ENCODE measurements around the gene ABCG5.
A peak's percentile ranks its signal among the peaks of the same experiment; 100 is the strongest.

ABCG5 gene

DNA sequence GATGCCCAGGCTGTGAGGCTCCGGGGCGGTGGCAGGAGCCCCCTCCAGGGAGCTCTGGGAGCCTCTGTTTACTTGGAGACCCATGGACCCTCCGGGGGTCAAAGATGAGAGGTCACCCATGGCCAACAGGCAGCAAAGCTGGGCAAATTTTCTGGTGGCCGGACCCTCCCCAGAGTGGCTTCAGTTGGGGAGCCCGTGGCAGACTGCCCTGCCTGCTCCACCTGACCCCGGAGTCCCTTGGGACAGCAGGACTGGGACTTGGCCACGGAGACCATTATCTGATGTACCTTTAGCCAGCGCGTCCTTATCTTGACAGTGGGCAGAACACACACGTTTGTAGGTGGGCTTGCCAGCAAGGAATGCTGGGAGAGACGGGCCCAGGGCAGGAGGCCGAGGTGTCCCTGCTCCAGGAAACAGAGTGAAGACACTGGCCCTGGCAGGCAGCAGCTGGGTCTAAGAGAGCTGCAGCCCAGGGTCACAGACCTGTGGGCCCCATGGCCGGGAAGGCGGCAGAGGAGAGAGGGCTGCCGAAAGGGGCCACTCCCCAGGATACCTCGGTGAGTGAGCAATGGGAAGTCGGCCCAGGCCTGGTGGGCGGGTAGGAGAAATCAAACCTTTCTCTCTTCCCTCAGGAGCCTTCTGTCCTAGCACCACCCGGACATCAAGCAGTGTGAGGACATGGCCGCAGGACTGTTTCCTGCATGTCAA is at the start of gene ABCG5, which contains the start of gene ABCG8:
Gene ABCG5, minus strand, starts transcription at position 280 of the 708 bp plus-strand sequence. Its CDS starts 160 bp downstream, at position 120.
Gene ABCG8, plus strand, starts transcription at position 412 of the 708 bp plus-strand sequence. Its CDS starts 83 bp downstream, at position 495.
- DNase-seq (ENCODE audit: low read depth): no peak

DNA sequence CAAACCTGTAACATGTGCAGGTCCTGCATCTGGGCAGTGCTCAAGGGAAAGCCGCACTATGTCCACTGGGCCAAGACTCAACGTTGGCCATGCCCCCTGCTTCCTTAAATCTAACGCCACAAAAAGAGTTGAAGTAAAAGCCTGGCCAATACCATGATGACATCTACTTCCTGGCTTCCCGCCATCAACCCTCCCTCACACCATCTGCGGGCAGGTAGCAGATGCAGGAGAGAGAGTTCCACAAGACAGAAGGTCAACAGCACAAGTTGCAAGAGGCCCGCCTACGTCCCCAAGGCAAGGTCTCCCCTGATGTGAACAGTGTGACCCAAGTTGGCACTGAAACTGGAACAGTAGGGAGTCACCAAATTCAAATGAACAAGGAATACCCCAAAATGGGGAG is 48.5 kb upstream of the ABCG5 start:
- no peak for DNase-seq (ENCODE audit: low read depth)

DNA sequence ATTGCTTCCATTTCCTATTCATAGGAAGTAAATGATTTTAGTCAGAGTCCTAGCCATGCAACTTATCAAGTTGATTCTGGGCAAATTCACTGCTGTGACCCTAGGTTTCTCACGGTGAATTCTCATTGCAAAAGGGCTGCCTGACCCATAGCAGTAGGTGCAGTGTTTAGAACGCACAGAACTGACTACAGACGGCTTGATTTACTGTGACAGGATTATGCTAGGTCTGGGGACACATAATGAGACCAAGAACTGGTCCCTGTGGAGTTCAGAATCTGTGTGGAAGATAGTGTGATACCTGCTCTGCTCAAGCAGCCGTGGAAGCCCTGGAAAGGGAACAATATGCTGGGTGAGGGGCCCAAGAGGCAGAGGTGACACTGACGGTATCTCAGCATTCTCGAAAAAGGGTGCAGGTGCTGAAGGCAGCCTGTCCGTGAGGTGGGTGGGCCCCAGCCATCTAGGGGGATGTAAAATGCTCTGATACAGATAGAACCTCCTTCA is 46.5 kb upstream of the ABCG5 start:
- no peak for DNase-seq (ENCODE audit: low read depth)

DNA sequence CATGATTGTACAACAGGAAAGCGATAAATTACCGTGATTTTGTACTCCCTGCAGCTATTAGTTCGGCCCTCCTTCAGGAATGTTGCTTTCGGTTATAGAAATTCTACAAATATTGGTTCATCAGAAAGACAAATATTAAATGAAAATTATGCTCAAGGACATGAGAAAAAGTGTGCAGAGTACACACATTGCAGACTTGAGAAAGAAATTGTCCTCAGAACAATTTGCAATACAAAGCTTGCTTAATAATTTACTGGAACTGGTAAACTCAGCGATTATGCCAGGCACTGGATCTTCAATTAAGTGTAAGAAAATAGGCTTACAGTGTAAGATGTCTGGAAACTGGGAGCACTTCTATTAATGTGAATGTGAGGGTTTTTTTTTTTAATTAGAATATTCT is 46.0 kb upstream of the ABCG5 start:
- no peak for DNase-seq (ENCODE audit: low read depth)

DNA sequence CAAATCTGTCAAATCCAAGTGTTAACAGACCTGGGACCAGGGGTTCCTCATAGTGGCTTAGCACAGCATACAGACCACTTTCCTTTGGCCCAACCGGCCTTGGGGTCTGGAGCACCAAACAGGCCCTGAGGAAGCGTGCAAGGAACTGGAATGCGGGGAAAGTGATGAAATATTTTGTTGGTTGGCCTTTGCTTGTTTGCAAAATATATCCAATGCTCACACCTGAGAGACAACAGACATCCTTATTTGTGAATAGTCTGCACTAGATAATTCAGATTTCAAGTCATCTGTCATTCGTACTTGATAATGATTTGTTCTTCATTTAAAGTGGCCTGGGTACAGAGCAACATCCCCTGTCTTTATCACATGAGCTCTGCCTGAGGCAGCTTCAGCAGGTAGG is 43.7 kb upstream of the ABCG5 start:
- DNase-seq (ENCODE audit: low read depth): no peak

DNA sequence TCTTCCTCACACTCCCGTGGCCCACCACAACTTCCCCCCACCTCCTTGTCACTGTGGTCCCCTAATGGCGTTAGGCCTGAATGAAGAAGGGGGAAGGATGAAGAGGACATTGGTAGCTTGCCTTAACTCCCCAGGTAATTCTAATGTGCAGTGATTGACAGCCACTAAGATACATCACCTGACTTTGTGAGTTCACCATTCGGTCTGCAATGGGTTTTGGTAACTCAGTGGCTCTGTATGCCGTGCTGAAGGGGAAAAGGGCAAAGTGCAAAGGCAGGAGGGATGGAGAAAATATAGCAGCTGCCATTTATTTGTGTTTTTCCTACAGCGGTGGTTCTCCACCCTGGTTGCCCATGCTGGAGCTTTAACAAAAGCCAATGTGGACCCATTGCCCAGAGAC is 42.3 kb upstream of the ABCG5 start:
- DNase-seq (ENCODE audit: low read depth): no peak

DNA sequence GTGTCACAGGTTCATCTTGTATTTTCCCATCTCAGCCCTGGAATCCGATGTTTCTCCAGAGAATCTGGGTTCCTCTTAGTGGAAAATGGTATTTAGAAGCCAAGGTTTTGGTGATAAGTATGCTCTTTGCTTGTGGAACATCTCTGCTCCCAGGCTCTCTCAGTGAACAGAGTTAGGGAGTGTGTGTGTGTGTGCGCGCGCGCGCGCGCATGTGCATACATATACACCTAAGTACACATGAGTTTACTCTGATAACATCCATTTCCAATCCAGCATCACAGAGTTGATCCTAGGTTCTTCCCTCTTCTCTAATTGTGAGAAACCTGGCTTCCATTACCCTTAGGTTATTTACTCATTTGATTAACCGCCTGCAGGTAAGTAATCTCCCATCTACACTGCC is 41.8 kb upstream of the ABCG5 start:
- DNase-seq (ENCODE audit: low read depth): no peak

DNA sequence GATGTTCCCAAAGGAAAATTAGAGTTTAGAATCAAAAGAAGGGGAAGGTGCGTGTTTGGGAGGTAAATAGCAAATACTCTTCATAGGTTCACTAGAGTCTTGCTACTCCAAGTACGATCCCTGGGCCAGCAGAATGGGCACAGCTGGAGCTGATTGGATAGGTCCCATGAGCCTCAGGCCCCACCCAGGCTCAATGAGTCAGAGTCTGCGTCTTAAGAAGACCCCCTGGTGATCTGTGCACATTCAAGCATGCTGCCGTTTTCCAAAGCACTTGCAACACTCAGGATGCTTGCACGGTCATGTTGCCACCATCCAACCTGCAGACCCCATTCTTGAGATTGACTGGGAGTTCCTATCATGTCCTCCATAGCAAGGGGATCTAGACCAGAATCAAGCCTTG is 40.6 kb upstream of the ABCG5 start:
- DNase-seq (ENCODE audit: low read depth): peak; percentile 41

DNA sequence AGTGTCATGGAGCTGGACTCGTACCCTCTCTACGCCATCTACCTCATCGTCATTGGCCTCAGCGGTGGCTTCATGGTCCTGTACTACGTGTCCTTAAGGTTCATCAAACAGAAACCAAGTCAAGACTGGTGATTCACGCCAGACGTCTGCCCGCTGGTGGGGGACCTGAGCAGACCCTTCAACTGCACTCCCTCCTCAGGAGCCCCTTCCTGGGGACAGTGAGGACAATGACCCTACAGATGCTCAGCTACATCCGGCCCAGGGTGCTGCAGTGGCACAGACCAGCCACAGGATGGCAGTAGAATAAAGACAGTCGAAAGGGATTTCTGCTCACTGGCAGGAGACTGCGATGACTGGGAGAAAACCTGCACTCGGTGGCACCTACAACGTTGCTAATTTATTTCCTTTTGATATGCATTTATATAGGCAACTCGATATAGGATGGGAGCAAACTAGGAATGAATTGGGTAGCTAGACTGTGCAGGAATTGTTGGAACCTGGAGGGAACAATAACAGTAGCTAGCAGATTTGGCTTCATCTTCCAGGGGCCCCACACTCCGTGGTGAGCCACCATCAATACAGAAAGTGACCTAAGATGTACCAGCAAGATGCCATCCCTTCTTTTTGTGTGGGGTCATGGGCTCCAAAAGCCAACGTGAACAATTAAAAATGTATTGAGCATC is 39.3 kb upstream of the ABCG5 start:
- DNase-seq (ENCODE audit: low read depth): peak; percentile 59

DNA sequence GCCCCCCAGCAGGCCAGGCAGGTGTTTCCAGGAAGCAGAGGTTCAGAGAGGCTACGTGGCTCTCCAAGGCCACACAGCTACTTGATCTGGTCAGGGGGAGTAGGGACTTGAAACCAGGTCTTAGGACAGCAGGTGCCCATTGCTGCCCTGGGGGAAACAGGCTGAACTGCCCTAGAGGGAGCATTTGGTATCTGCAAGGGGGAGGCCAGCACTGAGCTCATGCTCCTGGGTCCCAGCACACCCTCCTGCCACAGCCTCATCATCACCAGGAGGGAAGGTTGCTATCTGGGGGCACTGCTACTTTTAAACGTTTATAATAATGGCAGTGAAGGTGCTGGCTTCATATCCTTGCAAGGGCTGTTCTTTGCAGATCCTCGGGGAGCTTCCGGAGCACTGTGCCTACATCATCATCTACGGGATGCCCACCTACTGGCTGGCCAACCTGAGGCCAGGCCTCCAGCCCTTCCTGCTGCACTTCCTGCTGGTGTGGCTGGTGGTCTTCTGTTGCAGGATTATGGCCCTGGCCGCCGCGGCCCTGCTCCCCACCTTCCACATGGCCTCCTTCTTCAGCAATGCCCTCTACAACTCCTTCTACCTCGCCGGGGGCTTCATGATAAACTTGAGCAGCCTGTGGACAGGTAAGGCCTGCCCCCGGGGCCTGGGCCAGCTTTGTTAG is 36.3 kb upstream of the ABCG5 start:
- no peak for DNase-seq (ENCODE audit: low read depth)

DNA sequence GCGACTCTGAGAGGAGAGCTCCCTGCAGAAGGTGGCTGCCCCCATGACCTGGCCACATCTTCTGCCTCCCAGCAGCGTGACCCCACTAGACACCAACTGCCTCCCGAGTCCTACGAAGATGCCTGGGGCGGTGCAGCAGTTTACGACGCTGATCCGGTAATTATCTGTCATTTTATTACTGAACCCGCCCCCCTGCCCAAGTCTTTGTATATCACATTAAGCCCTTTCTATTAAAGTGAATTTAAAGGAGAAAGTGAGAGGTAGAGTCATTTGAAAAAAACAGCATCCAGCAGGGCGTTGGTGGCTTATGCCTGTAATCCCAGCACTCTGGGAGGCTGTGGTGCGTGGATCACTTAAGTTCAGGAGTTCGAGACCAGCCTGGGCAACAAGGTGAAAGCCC is 33.5 kb upstream of the ABCG5 start:
- no peak for DNase-seq (ENCODE audit: low read depth)

DNA sequence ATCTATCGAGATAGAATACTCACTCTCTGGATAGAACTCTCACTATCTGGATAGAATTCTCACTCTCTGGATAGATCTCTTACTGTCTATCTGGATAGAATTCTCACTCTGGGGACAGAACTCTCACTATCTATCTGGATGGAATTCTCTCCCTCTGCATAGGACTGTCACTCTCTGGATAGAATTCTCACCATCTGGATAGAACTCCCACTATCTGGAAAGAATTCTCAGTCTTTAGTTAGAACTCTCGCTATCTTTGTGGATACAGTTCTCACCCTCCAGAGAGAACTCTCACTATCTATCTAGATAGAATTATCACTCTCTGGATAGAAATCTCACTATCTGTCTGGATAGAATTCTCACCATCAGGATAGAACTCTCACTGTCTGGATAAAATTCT is 16.7 kb upstream of the ABCG5 start:
- DNase-seq (ENCODE audit: low read depth): no peak

DNA sequence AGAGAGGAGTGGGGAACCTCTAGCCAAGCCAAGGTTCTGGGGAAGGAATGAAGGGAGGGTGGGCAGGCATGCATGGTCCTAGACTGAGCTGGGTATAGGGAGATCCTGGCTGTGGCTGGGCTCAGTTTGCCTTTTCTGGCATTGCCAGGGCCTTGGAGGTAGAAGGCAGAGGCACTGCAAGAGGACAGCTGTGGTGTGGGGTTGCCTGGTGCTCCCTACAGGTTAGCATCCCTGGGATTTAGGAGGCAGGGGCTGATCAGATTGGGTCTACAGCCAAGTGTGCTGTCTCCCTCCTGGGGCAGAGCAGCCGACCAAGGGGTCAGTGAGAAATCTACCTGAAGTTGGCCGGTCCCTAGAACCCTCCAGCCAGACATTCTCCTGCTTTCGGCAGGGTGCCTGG is 16.0 kb upstream of the ABCG5 start:
- no peak for DNase-seq (ENCODE audit: low read depth)

DNA sequence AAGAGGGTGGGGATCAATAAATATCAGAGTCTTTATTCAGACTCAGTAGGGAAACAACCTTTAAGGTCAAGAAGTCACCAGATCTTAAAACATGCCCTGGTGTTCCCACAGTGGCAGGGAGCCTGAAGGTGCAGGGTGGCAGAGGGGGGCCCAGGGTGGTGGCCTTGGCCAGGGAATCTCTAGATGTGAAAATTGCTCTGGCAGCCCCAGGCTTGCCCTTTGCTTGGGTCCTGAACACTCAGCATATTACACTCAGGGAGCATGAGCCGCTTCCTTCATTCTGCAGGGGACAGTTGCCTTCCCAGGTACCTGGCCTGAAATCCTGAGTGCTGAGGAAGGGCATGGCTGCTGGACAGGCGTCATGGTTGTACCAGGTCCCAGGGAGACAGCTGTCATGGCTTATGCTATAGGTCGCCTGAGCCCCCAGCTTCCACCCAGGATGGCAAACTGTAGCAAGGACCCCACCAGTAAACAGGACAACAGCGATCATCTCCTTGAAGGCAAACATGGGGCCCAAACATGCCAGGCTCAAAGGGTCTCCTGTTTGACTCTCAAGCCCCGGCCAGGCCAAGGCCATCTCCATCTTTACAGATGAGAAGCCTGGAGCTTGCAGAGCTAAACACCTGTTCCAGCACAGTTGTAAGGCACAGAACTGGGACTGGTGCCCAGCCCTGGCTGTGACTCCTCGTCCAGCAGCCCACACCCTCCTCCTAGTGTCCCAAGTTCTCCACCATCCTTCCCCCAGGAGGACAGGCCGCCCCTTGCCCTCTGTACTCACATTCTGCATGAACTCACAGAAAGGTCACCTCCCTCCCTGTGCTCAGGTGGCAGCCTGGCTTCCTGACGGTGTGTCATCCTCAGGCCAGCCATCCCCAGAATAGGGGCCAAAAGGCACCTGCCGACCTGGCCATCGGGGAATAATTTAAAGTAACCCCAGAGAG is 14.8 kb upstream of the ABCG5 start:
- no peak for DNase-seq (ENCODE audit: low read depth)

DNA sequence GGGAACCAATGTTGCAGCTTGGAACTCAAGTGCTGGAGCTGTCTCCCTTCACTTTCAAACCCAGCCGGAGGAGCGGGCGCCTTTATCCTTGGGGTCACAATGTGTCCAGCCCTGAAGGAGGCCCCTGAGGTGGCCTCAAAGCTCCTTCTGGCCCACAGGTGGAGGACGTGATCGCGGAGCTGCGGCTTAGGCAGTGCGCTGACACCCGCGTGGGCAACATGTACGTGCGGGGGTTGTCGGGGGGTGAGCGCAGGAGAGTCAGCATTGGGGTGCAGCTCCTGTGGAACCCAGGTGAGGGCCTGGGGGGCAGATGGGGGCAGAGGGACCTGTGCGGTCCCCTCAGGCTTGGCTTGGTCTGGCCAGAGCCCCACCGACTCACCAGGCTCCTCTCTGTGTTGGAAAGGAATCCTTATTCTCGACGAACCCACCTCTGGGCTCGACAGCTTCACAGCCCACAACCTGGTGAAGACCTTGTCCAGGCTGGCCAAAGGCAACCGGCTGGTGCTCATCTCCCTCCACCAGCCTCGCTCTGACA is 13.6 kb upstream of the ABCG5 start:
- DNase-seq (ENCODE audit: low read depth): no peak

DNA sequence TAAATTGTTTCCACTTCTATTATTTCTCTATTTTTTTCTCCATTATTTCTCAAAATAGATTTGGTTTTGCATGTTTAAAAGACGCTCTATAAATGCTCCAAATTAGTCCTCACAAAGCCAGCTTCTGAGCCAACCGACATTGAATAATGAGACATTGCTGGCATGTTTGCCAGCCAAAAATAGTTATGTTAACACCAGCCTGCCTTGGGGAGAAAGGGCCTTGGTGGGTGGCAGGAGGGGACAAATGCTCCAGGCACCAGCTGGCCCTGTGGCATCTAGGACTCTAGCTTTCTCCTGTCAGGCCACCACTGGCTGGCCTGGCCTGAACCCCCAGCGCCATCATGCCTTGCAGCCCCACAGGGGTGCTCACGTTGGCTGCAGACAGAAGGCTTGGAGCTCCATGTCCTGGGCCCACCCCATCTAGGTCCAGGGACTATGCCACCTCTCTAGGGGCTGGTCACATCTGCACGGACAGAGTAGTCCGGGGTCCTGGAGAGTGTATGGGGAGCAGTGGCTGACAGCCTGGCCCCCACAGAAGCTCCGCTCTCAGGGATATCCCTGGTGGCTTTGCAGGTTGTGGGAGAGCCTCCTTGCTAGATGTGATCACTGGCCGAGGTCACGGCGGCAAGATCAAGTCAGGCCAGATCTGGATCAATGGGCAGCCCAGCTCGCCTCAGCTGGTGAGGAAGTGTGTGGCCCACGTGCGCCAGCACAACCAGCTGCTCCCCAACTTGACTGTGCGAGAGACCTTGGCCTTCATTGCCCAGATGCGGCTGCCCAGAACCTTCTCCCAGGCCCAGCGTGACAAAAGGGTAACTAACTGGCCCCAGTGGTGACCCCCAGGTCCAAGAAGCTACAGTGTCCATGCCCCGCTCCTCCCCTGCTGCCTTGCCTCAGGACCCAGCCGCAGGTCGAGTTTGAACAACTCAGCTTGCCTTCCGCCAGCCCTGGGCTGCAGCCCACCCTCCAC is 12.7 kb upstream of the ABCG5 start:
- DNase-seq (ENCODE audit: low read depth): no peak

DNA sequence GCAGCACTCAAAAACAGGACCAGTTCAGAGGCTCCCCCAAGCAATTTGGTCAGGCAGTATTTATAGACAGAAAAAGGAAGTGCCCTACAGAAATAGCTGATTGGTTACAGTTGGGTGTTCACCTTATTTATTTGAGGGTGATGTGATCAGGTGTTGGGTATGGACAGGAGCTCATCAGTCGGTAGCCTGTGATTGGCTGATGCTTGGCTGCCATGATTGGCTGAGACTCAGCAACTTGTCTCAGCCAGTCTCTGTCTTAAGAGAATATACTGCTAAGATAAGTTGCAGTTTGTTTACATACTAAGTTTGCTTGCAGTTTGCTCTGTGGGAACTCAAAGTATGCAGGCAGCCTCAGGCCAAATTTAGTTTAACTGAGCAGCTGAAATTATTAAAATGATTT is 9.6 kb upstream of the ABCG5 start:
- peak; percentile 28 for DNase-seq (ENCODE audit: low read depth)

DNA sequence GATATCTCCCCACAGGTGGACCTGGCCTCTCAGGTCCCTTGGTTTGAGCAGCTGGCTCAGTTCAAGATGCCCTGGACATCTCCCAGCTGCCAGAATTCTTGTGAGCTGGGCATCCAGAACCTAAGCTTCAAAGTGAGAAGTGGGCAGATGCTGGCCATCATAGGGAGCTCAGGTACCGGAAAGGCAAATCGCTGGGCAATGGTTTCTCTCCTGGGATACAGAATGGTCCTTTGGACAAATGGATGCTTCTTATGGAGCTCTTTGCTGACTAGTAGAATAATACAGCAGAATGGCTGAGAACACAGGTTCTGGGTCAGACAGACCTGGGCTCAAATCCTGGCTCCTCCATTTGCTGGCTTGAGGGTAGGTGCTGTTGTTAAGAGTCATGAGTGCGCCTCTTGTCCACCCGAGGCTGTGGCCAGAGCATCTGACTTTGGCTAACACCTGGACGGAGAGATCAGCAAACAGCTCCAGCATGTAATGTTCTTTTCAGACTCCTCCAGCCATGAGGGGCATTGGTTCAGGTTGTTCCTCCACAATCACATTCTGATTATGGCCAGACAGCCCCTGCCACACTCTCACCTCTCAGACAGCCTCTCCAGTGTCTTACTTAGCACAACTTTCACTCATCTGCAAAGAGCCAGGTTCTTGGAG is 7.6 kb upstream of the ABCG5 start:
- DNase-seq (ENCODE audit: low read depth): no peak

DNA sequence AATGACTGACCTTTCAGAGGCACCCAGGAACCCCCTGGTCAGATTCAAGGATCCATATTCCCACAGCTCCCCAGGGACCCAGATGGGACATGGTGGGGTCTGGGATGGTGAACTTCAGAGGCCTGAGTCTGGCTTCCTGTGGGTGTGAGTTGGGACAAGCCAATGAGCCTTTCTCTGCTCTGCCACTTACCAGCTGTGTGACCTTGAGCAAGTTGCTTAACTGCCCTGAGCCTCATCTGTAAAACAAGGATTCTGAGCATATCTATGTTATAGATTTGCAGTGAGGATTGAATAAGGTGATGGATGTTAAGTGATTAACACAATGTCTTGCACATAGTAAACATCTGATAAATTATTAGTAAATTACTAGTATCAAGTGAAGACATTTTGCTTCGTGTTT is 6.5 kb upstream of the ABCG5 start:
- no peak for DNase-seq (ENCODE audit: low read depth)

DNA sequence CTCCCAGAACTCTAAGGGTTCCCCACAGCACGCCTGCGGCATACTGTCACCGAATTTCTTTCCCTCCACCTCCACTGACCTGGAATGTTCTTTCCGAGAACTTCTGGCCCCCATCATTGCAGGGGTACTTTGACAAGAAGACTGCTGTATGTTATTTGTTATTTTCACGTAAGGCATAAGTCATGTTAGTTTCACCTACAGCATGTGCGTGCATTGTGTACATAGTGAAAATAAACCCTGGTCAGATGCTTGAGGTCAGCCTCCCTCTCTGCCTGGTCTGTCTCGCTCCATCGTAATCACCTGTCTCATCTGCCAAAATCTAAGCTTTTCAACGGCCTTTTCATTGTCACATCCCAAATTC is 4.2 kb upstream of the ABCG5 start:
- no peak for DNase-seq (ENCODE audit: low read depth)
